ENCODE measurements around the gene PDZD8. TPM values are rescaled to one million over a fixed set of nuclear protein-coding genes. Genes with fewer than 3 reads are reported as not detected.
A peak's percentile ranks its signal among the peaks of the same experiment; 100 is the strongest.
"Not testable (repeated sequence)": the region's sequence is repeated elsewhere in the genome, so short reads cannot be mapped to it uniquely, and the experiment has no call there.

Gene PDZD8
- total and polyA plus RNA-seq, 2 donors = 4.4 to 9.2 TPM

DNA sequence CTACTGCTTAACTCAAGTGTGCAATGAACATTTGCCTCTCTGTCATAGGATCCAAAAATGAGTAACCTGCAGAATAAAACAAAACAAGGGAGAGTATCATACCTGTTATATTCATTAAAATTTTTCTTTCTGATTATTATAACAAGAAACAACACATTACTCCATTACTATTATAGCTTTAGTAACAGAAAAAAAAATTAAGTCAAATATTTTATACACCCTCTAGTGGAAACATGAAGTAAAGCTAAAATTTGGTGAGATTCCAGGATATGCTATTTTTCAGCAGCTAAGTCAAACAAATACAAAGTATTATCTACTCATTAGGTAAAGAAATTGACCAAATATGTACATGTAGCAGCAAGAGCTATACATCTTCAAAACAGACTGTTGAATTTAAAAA lies 56.3 kb downstream of the PDZD8 start:
- peak in 1 of 9 donors; percentile 25 for DNase-seq (ENCODE audit: low read depth in 6 of 9, low spot score in 9 of 9)
- Histone ChIP-seq H3K27me3 (ENCODE audit: control insufficient read depth in 2 of 2, insufficient read depth in 1 of 2, low read length in 1 of 2) (no peaks in the 10 kb centered on the region), H3K4me3 (ENCODE audit: low read length in 2 of 2) (no peak overlapping the region)

GRCh38 chr10:117316701-117317100 lies 58.5 kb downstream of the PDZD8 start:
- no peak overlapping the region for H3K4me3 ChIP-seq (ENCODE audit: low read length in 2 of 2)
- H3K4me1 ChIP-seq (ENCODE audit: control insufficient read depth in 2 of 2, insufficient read depth in 2 of 2, low read length in 2 of 2) = no peaks in the 10 kb centered on the region
- no peaks in the 10 kb centered on the region for H3K27me3 ChIP-seq (ENCODE audit: control insufficient read depth in 2 of 2, insufficient read depth in 1 of 2, low read length in 1 of 2)
- H3K9me3 ChIP-seq (ENCODE audit: control insufficient read depth in 2 of 2, insufficient read depth in 1 of 2, low read length in 1 of 2) = no peaks in the 10 kb centered on the region
- H3K27ac ChIP-seq (ENCODE audit: low read depth in 1 of 2, low read length in 1 of 2) = no peak overlapping the region
- DNase-seq (ENCODE audit: low read depth in 6 of 9, low spot score in 9 of 9) = no peak
- 99% methylated on average over 2 of the region's 2 CpGs for WGBS
- H3K36me3 ChIP-seq (ENCODE audit: control insufficient read depth in 2 of 2, insufficient read depth in 2 of 2, low read length in 1 of 2) = no peaks in the 10 kb centered on the region

More for the DNA sequence above, 56.3 kb downstream of the PDZD8 start:
- H3K4me1 ChIP-seq (ENCODE audit: control insufficient read depth in 2 of 2, insufficient read depth in 2 of 2, low read length in 2 of 2) = no peaks in the 10 kb centered on the region
- no peaks in the 10 kb centered on the region for H3K36me3 ChIP-seq (ENCODE audit: control insufficient read depth in 2 of 2, insufficient read depth in 2 of 2, low read length in 1 of 2)
- no peak overlapping the region for H3K27ac ChIP-seq (ENCODE audit: low read depth in 1 of 2, low read length in 1 of 2)
- H3K9me3 ChIP-seq (ENCODE audit: control insufficient read depth in 2 of 2, insufficient read depth in 1 of 2, low read length in 1 of 2) = no peaks in the 10 kb centered on the region

GRCh38 chr10:117313641-117314040 lies 61.6 kb downstream of the PDZD8 start:
- no peak for DNase-seq (ENCODE audit: low read depth in 6 of 9, low spot score in 9 of 9)
- Histone ChIP-seq H3K36me3 (ENCODE audit: control insufficient read depth in 2 of 2, insufficient read depth in 2 of 2, low read length in 1 of 2) (no peaks in the 10 kb centered on the region), H3K4me1 (ENCODE audit: control insufficient read depth in 2 of 2, insufficient read depth in 2 of 2, low read length in 2 of 2) (peaks cover 0 to 4% of the 10 kb centered on the region in 2 donors), H3K27me3 (ENCODE audit: control insufficient read depth in 2 of 2, insufficient read depth in 1 of 2, low read length in 1 of 2) (no peaks in the 10 kb centered on the region), H3K9me3 (ENCODE audit: control insufficient read depth in 2 of 2, insufficient read depth in 1 of 2, low read length in 1 of 2) (no peaks in the 10 kb centered on the region), H3K27ac (ENCODE audit: low read depth in 1 of 2, low read length in 1 of 2) (no peak overlapping the region), H3K4me3 (ENCODE audit: low read length in 2 of 2) (no peak overlapping the region)
- WGBS = 98% methylated on average over 1 of the region's 1 CpG

- H3K36me3 ChIP-seq (ENCODE audit: control insufficient read depth in 2 of 2, insufficient read depth in 2 of 2, low read length in 1 of 2) = no peaks in the 10 kb centered on the region
- no peaks in the 10 kb centered on the region for H3K27me3 ChIP-seq (ENCODE audit: control insufficient read depth in 2 of 2, insufficient read depth in 1 of 2, low read length in 1 of 2)
- no peak overlapping the region for H3K4me3 ChIP-seq (ENCODE audit: low read length in 2 of 2)
- 98% methylated on average over 4 of the region's 4 CpGs for WGBS
- no peak for DNase-seq (ENCODE audit: low read depth in 6 of 9, low spot score in 9 of 9)
- H3K9me3 ChIP-seq (ENCODE audit: control insufficient read depth in 2 of 2, insufficient read depth in 1 of 2, low read length in 1 of 2) = no peaks in the 10 kb centered on the region
- H3K27ac ChIP-seq (ENCODE audit: low read depth in 1 of 2, low read length in 1 of 2) = no peak overlapping the region
- H3K4me1 ChIP-seq (ENCODE audit: control insufficient read depth in 2 of 2, insufficient read depth in 2 of 2, low read length in 2 of 2) = peaks cover 0 to 4% of the 10 kb centered on the region in 2 donors
These were observed 62.8 kb downstream of the PDZD8 start for GRCh38 chr10:117312430-117312829.

DNA sequence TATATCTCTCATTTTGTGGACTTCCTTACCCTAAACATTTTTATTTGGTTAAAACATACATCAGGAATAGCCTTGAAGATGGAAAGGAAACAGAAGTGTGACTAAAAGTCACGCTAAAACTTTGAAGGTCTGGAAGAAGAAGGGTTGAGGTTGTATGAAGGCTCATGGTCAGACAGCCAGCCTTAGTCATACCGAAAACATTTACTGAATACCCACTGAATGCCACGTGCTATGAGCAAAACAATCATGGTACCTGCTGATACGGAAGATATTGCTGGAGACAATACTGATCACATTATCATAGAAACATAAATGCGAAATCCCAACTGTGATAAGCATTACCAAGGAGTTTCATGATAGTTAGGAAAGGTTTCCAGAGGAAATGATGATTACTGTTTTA lies 64.0 kb downstream of the PDZD8 start:
- H3K9me3 ChIP-seq (ENCODE audit: control insufficient read depth in 2 of 2, insufficient read depth in 1 of 2, low read length in 1 of 2) = no peaks in the 10 kb centered on the region
- no peak overlapping the region for H3K4me3 ChIP-seq (ENCODE audit: low read length in 2 of 2)
- DNase-seq (ENCODE audit: low read depth in 6 of 9, low spot score in 9 of 9) = no peak
- H3K36me3 ChIP-seq (ENCODE audit: control insufficient read depth in 2 of 2, insufficient read depth in 2 of 2, low read length in 1 of 2) = no peaks in the 10 kb centered on the region
- WGBS = 98% methylated on average over 5 of the region's 5 CpGs
- H3K4me1 ChIP-seq (ENCODE audit: control insufficient read depth in 2 of 2, insufficient read depth in 2 of 2, low read length in 2 of 2) = peaks cover 0 to 4% of the 10 kb centered on the region in 2 donors
- H3K27ac ChIP-seq (ENCODE audit: low read depth in 1 of 2, low read length in 1 of 2) = no peak overlapping the region
- no peaks in the 10 kb centered on the region for H3K27me3 ChIP-seq (ENCODE audit: control insufficient read depth in 2 of 2, insufficient read depth in 1 of 2, low read length in 1 of 2)

GRCh38 chr10:117306674-117307073 lies 68.6 kb downstream of the PDZD8 start:
- no peak for DNase-seq (ENCODE audit: low read depth in 6 of 9, low spot score in 9 of 9)
- Histone ChIP-seq H3K9me3 (ENCODE audit: control insufficient read depth in 2 of 2, insufficient read depth in 1 of 2, low read length in 1 of 2) (peaks cover 2 to 8% of the 10 kb centered on the region in 2 donors), H3K27me3 (ENCODE audit: control insufficient read depth in 2 of 2, insufficient read depth in 1 of 2, low read length in 1 of 2) (no peaks in the 10 kb centered on the region), H3K4me3 (ENCODE audit: low read length in 2 of 2) (no peak overlapping the region), H3K4me1 (ENCODE audit: control insufficient read depth in 2 of 2, insufficient read depth in 2 of 2, low read length in 2 of 2) (peaks cover 0 to 4% of the 10 kb centered on the region in 2 donors), H3K27ac (ENCODE audit: low read depth in 1 of 2, low read length in 1 of 2) (no peak overlapping the region), H3K36me3 (ENCODE audit: control insufficient read depth in 2 of 2, insufficient read depth in 2 of 2, low read length in 1 of 2) (no peaks in the 10 kb centered on the region)

- H3K36me3 ChIP-seq (ENCODE audit: control insufficient read depth in 2 of 2, insufficient read depth in 2 of 2, low read length in 1 of 2); H3K4me3 ChIP-seq (ENCODE audit: low read length in 2 of 2); H3K4me1 ChIP-seq (ENCODE audit: control insufficient read depth in 2 of 2, insufficient read depth in 2 of 2, low read length in 2 of 2); H3K27me3 ChIP-seq (ENCODE audit: control insufficient read depth in 2 of 2, insufficient read depth in 1 of 2, low read length in 1 of 2); DNase-seq (ENCODE audit: low read depth in 6 of 9, low spot score in 9 of 9); H3K9me3 ChIP-seq (ENCODE audit: control insufficient read depth in 2 of 2, insufficient read depth in 1 of 2, low read length in 1 of 2); H3K27ac ChIP-seq (ENCODE audit: low read depth in 1 of 2, low read length in 1 of 2): not testable (repeated sequence)
- 98% methylated on average over 3 of the region's 3 CpGs for WGBS
These were observed 71.8 kb downstream of the PDZD8 start for GRCh38 chr10:117303451-117303850.

DNA sequence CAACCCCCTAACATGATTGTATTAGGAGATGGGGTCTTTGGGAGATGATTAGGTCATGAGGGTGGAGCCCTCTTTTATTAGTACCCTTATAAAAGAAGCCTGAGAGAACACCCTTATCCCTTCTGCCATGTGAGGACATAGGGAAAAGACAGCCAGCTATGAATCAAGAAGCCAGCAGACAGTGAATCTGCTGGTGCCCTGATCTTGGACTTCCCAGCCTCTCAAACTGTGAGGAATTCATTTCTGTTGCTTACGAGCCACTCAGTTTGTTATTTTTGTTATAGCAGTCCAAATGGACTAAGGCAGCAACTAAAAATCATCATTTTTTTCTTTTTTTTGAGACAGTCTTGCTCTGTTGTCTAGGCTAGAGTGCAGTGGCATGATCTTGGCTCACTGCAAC lies 74.6 kb downstream of the PDZD8 start:
- H3K4me1 ChIP-seq (ENCODE audit: control insufficient read depth in 2 of 2, insufficient read depth in 2 of 2, low read length in 2 of 2) = no peaks in the 10 kb centered on the region
- H3K4me3 ChIP-seq (ENCODE audit: low read length in 2 of 2) = no peak overlapping the region
- no peak overlapping the region for H3K27ac ChIP-seq (ENCODE audit: low read depth in 1 of 2, low read length in 1 of 2)
- peaks cover 2 to 8% of the 10 kb centered on the region in 2 donors for H3K9me3 ChIP-seq (ENCODE audit: control insufficient read depth in 2 of 2, insufficient read depth in 1 of 2, low read length in 1 of 2)
- H3K36me3 ChIP-seq (ENCODE audit: control insufficient read depth in 2 of 2, insufficient read depth in 2 of 2, low read length in 1 of 2) = no peaks in the 10 kb centered on the region
- no peak for DNase-seq (ENCODE audit: low read depth in 6 of 9, low spot score in 9 of 9)
- no peaks in the 10 kb centered on the region for H3K27me3 ChIP-seq (ENCODE audit: control insufficient read depth in 2 of 2, insufficient read depth in 1 of 2, low read length in 1 of 2)
- 100% methylated on average over 1 of the region's 1 CpG for WGBS

DNA sequence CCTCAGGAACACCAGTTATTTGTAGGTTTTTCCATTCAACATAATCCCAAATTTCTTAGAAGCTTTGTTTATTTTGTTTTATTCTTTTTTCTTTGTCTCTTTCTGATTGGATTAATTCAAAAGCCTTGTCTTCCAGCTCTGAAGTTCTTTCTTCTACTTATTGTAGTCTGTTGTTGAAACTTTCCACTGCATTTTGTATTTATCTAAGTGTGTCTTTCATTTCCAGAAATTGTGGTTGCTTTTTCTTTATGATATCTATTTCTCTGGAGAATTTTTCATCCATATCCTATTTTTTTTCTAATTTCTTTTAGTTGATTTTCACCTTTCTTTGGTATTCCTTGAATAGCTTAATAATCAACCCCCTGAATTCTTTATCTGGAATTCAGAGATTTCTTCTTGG lies 75.8 kb downstream of the PDZD8 start:
- Histone ChIP-seq H3K27ac (ENCODE audit: low read depth in 1 of 2, low read length in 1 of 2) (no peak overlapping the region), H3K36me3 (ENCODE audit: control insufficient read depth in 2 of 2, insufficient read depth in 2 of 2, low read length in 1 of 2) (no peaks in the 10 kb centered on the region), H3K27me3 (ENCODE audit: control insufficient read depth in 2 of 2, insufficient read depth in 1 of 2, low read length in 1 of 2) (no peaks in the 10 kb centered on the region), H3K4me3 (ENCODE audit: low read length in 2 of 2) (no peak overlapping the region), H3K4me1 (ENCODE audit: control insufficient read depth in 2 of 2, insufficient read depth in 2 of 2, low read length in 2 of 2) (no peaks in the 10 kb centered on the region), H3K9me3 (ENCODE audit: control insufficient read depth in 2 of 2, insufficient read depth in 1 of 2, low read length in 1 of 2) (peaks cover 2 to 8% of the 10 kb centered on the region in 2 donors)
- no peak for DNase-seq (ENCODE audit: low read depth in 6 of 9, low spot score in 9 of 9)

DNA sequence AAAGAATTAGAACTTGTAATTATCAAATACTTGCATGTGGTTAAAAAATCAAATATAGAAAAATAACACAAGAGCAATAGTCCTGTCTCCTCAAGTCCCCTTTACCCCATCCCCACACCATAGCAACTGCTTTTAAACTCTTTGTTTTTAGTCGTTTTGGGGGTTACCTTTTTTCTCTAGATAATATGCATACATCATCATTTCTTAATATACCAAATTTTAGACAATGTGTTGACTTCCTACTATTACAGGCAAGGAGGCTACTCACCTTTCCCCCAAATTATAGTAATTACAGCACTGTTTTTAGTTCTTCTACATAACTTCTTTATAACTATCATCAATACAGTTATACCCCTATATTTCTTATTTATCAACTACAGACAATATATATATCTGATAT lies 77.0 kb downstream of the PDZD8 start:
- 98% methylated on average over 1 of the region's 1 CpG for WGBS
- H3K27ac ChIP-seq (ENCODE audit: low read depth in 1 of 2, low read length in 1 of 2) = no peak overlapping the region
- no peaks in the 10 kb centered on the region for H3K4me1 ChIP-seq (ENCODE audit: control insufficient read depth in 2 of 2, insufficient read depth in 2 of 2, low read length in 2 of 2)
- H3K9me3 ChIP-seq (ENCODE audit: control insufficient read depth in 2 of 2, insufficient read depth in 1 of 2, low read length in 1 of 2) = no peaks in the 10 kb centered on the region
- H3K27me3 ChIP-seq (ENCODE audit: control insufficient read depth in 2 of 2, insufficient read depth in 1 of 2, low read length in 1 of 2) = no peaks in the 10 kb centered on the region
- no peak for DNase-seq (ENCODE audit: low read depth in 6 of 9, low spot score in 9 of 9)
- no peaks in the 10 kb centered on the region for H3K36me3 ChIP-seq (ENCODE audit: control insufficient read depth in 2 of 2, insufficient read depth in 2 of 2, low read length in 1 of 2)
- no peak overlapping the region for H3K4me3 ChIP-seq (ENCODE audit: low read length in 2 of 2)
